ENCODE measurements around the gene ARHGEF5.

Gene ARHGEF5

GRCh38 chr7:144379776-144380384 lies 24.7 kb downstream of the ARHGEF5 start:
- Histone ChIP-seq H3K9me2 (replicated peaks; ENCODE audit: low read depth, low read length) (no peaks in the 10 kb centered on the region), H2AFZ (ENCODE audit: low read length) (no peak overlapping the region), H3K4me2 (ENCODE audit: low read depth, low read length, poor library complexity, severe bottlenecking) (no peak overlapping the region), H3K9ac (ENCODE audit: low read depth, low read length, poor library complexity, severe bottlenecking) (no peak overlapping the region), H3K36me3 (ENCODE audit: insufficient read depth, low read length) (no peaks in the 10 kb centered on the region), H3K9me3 (ENCODE audit: insufficient read depth, low read depth, low read length) (no peaks in the 10 kb centered on the region), H3K79me2 (ENCODE audit: insufficient read depth, low read length) (no peaks in the 10 kb centered on the region), H3K4me1 (ENCODE audit: insufficient read depth, low read length, poor library complexity, severe bottlenecking) (no peaks in the 10 kb centered on the region), H3K4me3 (ENCODE audit: low read length, poor library complexity, severe bottlenecking) (no peak overlapping the region), H3F3A (ENCODE audit: low read depth) (no peaks in the 10 kb centered on the region), H3K27me3 (ENCODE audit: insufficient read depth, low read length, poor library complexity, severe bottlenecking) (no peaks in the 10 kb centered on the region), H4K20me1 (ENCODE audit: insufficient read depth, low read length, poor library complexity, severe bottlenecking) (no peaks in the 10 kb centered on the region)
- TF ChIP-seq, protein P1, sequence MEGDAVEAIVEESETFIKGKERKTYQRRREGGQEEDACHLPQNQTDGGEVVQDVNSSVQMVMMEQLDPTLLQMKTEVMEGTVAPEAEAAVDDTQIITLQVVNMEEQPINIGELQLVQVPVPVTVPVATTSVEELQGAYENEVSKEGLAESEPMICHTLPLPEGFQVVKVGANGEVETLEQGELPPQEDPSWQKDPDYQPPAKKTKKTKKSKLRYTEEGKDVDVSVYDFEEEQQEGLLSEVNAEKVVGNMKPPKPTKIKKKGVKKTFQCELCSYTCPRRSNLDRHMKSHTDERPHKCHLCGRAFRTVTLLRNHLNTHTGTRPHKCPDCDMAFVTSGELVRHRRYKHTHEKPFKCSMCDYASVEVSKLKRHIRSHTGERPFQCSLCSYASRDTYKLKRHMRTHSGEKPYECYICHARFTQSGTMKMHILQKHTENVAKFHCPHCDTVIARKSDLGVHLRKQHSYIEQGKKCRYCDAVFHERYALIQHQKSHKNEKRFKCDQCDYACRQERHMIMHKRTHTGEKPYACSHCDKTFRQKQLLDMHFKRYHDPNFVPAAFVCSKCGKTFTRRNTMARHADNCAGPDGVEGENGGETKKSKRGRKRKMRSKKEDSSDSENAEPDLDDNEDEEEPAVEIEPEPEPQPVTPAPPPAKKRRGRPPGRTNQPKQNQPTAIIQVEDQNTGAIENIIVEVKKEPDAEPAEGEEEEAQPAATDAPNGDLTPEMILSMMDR (conservative IDR thresholded peaks at IDR 0.05; ENCODE audit: low read length) = no peak
- no peak for TF ChIP-seq EZH2phosphoT487 (IDR thresholded peaks at IDR 0.05; ENCODE audit: borderline replicate concordance)

DNA sequence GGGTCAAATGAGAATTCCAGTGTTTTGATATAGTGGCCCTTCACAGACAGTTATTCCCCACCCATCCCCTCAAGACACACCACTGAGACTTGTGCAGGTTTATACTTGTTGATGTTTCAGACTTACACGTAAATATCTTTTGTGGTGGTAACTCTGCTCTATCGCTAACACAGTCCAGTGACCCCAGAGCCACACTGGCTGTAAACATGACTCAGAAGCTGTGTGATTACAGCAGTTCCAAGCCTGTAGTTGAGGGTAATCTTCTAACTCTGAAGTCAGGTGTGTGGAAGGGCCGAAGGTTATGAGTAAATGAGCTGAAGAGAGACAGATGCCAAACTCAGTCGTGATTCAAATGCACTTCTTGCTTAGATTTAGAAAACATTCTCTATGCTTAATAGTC lies 28.9 kb downstream of the ARHGEF5 start:
- H3K4me1 ChIP-seq (ENCODE audit: insufficient read depth, low read length, poor library complexity, severe bottlenecking) = no peaks in the 10 kb centered on the region
- no peak overlapping the region for H2AFZ ChIP-seq (ENCODE audit: low read length)
- no peaks in the 10 kb centered on the region for H3K79me2 ChIP-seq (ENCODE audit: insufficient read depth, low read length)
- no peak overlapping the region for H3K4me3 ChIP-seq (ENCODE audit: low read length, poor library complexity, severe bottlenecking)
- no peak for TF ChIP-seq EZH2phosphoT487 (IDR thresholded peaks at IDR 0.05; ENCODE audit: borderline replicate concordance)
- TF ChIP-seq, protein P1 (conservative IDR thresholded peaks at IDR 0.05; ENCODE audit: low read length) = no peak
- no peak overlapping the region for H3K9ac ChIP-seq (ENCODE audit: low read depth, low read length, poor library complexity, severe bottlenecking)
- no peaks in the 10 kb centered on the region for H3K9me3 ChIP-seq (ENCODE audit: insufficient read depth, low read depth, low read length)
- no peaks in the 10 kb centered on the region for H3K27me3 ChIP-seq (ENCODE audit: insufficient read depth, low read length, poor library complexity, severe bottlenecking)
- no peak overlapping the region for H3K4me2 ChIP-seq (ENCODE audit: low read depth, low read length, poor library complexity, severe bottlenecking)
- H3K36me3 ChIP-seq (ENCODE audit: insufficient read depth, low read length) = no peaks in the 10 kb centered on the region
- no peaks in the 10 kb centered on the region for H3K9me2 ChIP-seq (replicated peaks; ENCODE audit: low read depth, low read length)
- no peaks in the 10 kb centered on the region for H4K20me1 ChIP-seq (ENCODE audit: insufficient read depth, low read length, poor library complexity, severe bottlenecking)
- H3F3A ChIP-seq (ENCODE audit: low read depth) = no peaks in the 10 kb centered on the region

DNA sequence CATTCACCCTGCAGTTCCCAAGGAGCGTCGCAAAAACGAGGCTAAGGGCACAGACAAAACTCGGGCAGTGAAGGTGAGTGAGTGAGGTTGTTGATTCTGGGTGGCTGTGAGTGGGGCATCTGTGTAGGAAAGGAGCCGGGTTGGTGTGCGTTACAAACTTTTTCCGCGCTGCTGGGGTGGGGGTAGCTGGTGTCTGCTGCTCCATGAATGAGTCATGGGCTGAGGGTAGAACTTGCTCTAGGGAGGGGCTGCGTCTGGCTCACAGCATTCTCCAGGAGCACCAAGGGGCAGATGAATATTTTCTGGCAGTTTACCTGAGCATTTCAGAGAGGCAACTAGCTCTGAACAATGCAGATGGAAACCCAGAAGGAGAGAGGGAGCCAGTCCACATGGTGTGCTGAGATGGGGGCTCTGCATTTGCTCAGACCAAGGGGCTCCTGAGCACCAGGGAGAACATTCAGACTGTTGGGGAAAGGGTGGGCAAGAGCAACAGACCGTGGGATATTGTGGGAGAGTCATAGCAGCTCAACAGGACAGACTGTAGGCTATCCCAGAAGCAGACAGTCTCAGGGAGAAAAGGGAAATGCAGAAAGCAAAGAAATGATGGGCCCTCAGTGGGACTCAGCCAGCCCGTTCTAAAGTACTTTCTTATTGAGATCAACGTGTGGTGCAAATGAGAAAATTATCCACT lies 29.5 kb downstream of the ARHGEF5 start:
- no peak overlapping the region for H3K4me2 ChIP-seq (ENCODE audit: low read depth, low read length, poor library complexity, severe bottlenecking)
- H4K20me1 ChIP-seq (ENCODE audit: insufficient read depth, low read length, poor library complexity, severe bottlenecking) = no peaks in the 10 kb centered on the region
- H3K79me2 ChIP-seq (ENCODE audit: insufficient read depth, low read length) = no peaks in the 10 kb centered on the region
- H2AFZ ChIP-seq (ENCODE audit: low read length) = no peak overlapping the region
- no peaks in the 10 kb centered on the region for H3K9me3 ChIP-seq (ENCODE audit: insufficient read depth, low read depth, low read length)
- H3F3A ChIP-seq (ENCODE audit: low read depth) = no peaks in the 10 kb centered on the region
- H3K27me3 ChIP-seq (ENCODE audit: insufficient read depth, low read length, poor library complexity, severe bottlenecking) = no peaks in the 10 kb centered on the region
- no peaks in the 10 kb centered on the region for H3K4me1 ChIP-seq (ENCODE audit: insufficient read depth, low read length, poor library complexity, severe bottlenecking)
- no peaks in the 10 kb centered on the region for H3K9me2 ChIP-seq (replicated peaks; ENCODE audit: low read depth, low read length)
- H3K4me3 ChIP-seq (ENCODE audit: low read length, poor library complexity, severe bottlenecking) = no peak overlapping the region
- H3K9ac ChIP-seq (ENCODE audit: low read depth, low read length, poor library complexity, severe bottlenecking) = no peak overlapping the region
- TF ChIP-seq, protein P1 (conservative IDR thresholded peaks at IDR 0.05; ENCODE audit: low read length) = no peak
- no peak for TF ChIP-seq EZH2phosphoT487 (IDR thresholded peaks at IDR 0.05; ENCODE audit: borderline replicate concordance)
- H3K36me3 ChIP-seq (ENCODE audit: insufficient read depth, low read length) = no peaks in the 10 kb centered on the region
